Lower leg skin (tissue), 3 donors: Measurements from ENCODE around the gene MSH6.

ENCODE experiments used
- POLR2A ChIP-seq, 2 donors: fragments of 450-650 bp; IDR thresholded peaks; one replicate each; pipeline ENCODE4 v1.6.1; 2016 to 2017; ENCODE audit warnings: antibody characterized with exemption in 2 of 2, mild to moderate bottlenecking in 1 of 2, moderate library complexity in 1 of 2
- TF ChIP-seq, protein P1 (sequence below), 3 donors: fragments of 450-650 bp; IDR thresholded peaks; one replicate each; pipeline ENCODE4 v1.5.1; 2016; ENCODE audit warnings: antibody characterized with exemption in 3 of 3, mild to moderate bottlenecking in 3 of 3, moderate library complexity in 2 of 3

DNA sequence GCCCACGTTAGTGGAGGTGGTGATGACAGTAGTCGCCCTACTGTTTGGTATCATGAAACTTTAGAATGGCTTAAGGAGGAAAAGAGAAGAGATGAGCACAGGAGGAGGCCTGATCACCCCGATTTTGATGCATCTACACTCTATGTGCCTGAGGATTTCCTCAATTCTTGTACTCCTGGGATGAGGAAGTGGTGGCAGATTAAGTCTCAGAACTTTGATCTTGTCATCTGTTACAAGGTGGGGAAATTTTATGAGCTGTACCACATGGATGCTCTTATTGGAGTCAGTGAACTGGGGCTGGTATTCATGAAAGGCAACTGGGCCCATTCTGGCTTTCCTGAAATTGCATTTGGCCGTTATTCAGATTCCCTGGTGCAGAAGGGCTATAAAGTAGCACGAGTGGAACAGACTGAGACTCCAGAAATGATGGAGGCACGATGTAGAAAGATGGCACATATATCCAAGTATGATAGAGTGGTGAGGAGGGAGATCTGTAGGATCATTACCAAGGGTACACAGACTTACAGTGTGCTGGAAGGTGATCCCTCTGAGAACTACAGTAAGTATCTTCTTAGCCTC, 16.2 kb downstream of the MSH6 start:
- TF ChIP-seq, protein P1, sequence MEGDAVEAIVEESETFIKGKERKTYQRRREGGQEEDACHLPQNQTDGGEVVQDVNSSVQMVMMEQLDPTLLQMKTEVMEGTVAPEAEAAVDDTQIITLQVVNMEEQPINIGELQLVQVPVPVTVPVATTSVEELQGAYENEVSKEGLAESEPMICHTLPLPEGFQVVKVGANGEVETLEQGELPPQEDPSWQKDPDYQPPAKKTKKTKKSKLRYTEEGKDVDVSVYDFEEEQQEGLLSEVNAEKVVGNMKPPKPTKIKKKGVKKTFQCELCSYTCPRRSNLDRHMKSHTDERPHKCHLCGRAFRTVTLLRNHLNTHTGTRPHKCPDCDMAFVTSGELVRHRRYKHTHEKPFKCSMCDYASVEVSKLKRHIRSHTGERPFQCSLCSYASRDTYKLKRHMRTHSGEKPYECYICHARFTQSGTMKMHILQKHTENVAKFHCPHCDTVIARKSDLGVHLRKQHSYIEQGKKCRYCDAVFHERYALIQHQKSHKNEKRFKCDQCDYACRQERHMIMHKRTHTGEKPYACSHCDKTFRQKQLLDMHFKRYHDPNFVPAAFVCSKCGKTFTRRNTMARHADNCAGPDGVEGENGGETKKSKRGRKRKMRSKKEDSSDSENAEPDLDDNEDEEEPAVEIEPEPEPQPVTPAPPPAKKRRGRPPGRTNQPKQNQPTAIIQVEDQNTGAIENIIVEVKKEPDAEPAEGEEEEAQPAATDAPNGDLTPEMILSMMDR (IDR thresholded peaks at IDR 0.05), result no peak
- TF ChIP-seq POLR2A (IDR thresholded peaks at IDR 0.05), result no peak
